Kidney (tissue), 14 donors: Measurements from ENCODE around the gene POLR1A. TPM values are rescaled to one million over a fixed set of nuclear protein-coding genes. Genes with fewer than 3 reads are reported as not detected.

Source experiments
- DNase-seq, 5 donors: peaks; one replicate each; pipeline ENCODE4 v3.0.0-alpha.2; 2013 to 2020
- FAIRE-seq: peaks from 2 replicates; lab custom pipeline; 2012; peaks lifted over from hg19 to GRCh38; lab: Jason Lieb, UNC
- H3K27ac ChIP-seq, 2 donors: one replicate each; pipeline ENCODE4 v1.7.0; 2013; ENCODE audit warnings: low read depth in 2 of 2, low read length in 2 of 2, inconsistent platforms in 1 of 2
- H3K27me3 ChIP-seq: one replicate; pipeline ENCODE4 v1.7.1; 2013; ENCODE audit warnings: low read length, inconsistent platforms; ENCODE audit not compliant: control insufficient read depth, insufficient read depth
- H3K36me3 ChIP-seq, 3 donors: one replicate each; pipeline versions ENCODE4 v1.7.0 to v1.7.1; 2013; ENCODE audit warnings: low read length in 3 of 3, control low read depth in 1 of 3, inconsistent platforms in 1 of 3; ENCODE audit not compliant: insufficient read depth in 3 of 3, control insufficient read depth in 2 of 3
- H3K4me1 ChIP-seq, 3 donors: one replicate each; pipeline versions ENCODE4 v1.7.0 to v1.7.1; 2013; ENCODE audit warnings: low read length in 3 of 3, inconsistent platforms in 1 of 3, low read depth in 1 of 3; ENCODE audit not compliant: control insufficient read depth in 2 of 3, insufficient read depth in 2 of 3
- H3K4me3 ChIP-seq, 3 donors: one replicate each; pipeline versions ENCODE4 v1.7.0 to v1.8.1; 2013; ENCODE audit warnings: low read length in 3 of 3, control low read depth in 1 of 3, inconsistent platforms in 1 of 3
- H3K9ac ChIP-seq, 3 donors: one replicate each; pipeline versions ENCODE4 v1.7.0 to v1.7.1; 2013; ENCODE audit warnings: low read length in 3 of 3, control low read depth in 1 of 3, inconsistent platforms in 1 of 3
- H3K9me3 ChIP-seq, 3 donors: one replicate each; pipeline versions ENCODE4 v1.7.0 to v1.7.1; 2013; ENCODE audit warnings: low read length in 3 of 3, control low read depth in 1 of 3, inconsistent platforms in 1 of 3; ENCODE audit not compliant: control insufficient read depth in 2 of 3, insufficient read depth in 1 of 3
- intact Hi-C: fragments of 100-400 bp; cut with DNase I; formaldehyde crosslinking; loops from one replicate; pipeline ENCODE4 v1.11.1; 2022
- polyA plus RNA-seq: library from polyadenylated mRNA; stranded (reverse); fragments of 350-450 nt; fragmentation: Illumina TruSeq; extraction: RNeasy Lipid Tissue Mini Kit (QIAGEN cat#74804); gene quantifications from one replicate; pipeline ENCODE4 v1.2.3, GENCODE V29; 2014; ENCODE audit warnings: low read depth, low replicate concordance; ENCODE audit not compliant: insufficient read depth
- total RNA-seq: library from RNA; stranded (reverse); fragmentation: NEBNext Ultra II Directional; extraction: Animal tissue kit (Norgen Biotek cat#: 25700); gene quantifications from one replicate; pipeline ENCODE4 v1.2.1, GENCODE V29; 2021
- TF ChIP-seq, protein P1 (sequence below): IDR thresholded peaks from 3 replicates; pipeline ENCODE4 v1.5.1; 2012; ENCODE audit warnings: mild to moderate bottlenecking, moderate library complexity, borderline replicate concordance; ENCODE audit not compliant: insufficient read depth; ENCODE audit errors: extremely low read depth
- donor health status: control.
- donor health status: control.
- donor health status: control.
- donor health status: control.
- donor health status: control.
- donor health status: DM: yes; HTN: yes; CAD: no.
- donor health status: Normal renal cell carcinoma (clear cell type).

POLR1A gene
- total and polyA plus RNA-seq, 2 donors from 2014 or later, result 3.4 to 33.7 TPM

DNA sequence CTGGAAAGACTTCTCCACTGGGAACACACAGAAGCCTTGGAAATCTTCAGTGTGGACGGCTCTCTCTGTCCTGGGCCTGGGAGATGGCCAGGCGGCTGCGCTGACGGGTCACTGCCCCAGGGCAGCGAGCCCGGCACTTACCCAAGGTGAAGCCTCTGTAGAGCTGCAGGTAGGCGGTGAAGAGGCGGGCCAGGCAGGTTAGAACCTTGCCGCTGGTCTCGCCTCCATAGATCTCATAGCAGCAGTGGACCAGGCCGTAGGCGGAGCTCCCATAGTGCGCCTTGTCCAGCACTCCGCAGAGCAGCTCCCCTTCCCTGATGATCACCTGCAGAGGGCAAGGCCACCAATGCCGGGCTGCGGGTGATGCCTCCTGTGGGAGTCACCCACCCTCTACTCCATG lies 53.0 kb downstream of the POLR1A start:
- Histone ChIP-seq H3K27me3 (no peaks in the 10 kb centered on the region), H3K27ac (no peak overlapping the region), H3K9me3 (no peaks in the 10 kb centered on the region), H3K4me1 (peaks cover 0 to 8% (median 0%) of the 10 kb centered on the region in 3 donors), H3K36me3 (peaks cover 4 to 20% (median 10%) of the 10 kb centered on the region in 3 donors), H3K4me3 (no peak overlapping the region), H3K9ac (no peak overlapping the region)
- TF ChIP-seq, protein P1, sequence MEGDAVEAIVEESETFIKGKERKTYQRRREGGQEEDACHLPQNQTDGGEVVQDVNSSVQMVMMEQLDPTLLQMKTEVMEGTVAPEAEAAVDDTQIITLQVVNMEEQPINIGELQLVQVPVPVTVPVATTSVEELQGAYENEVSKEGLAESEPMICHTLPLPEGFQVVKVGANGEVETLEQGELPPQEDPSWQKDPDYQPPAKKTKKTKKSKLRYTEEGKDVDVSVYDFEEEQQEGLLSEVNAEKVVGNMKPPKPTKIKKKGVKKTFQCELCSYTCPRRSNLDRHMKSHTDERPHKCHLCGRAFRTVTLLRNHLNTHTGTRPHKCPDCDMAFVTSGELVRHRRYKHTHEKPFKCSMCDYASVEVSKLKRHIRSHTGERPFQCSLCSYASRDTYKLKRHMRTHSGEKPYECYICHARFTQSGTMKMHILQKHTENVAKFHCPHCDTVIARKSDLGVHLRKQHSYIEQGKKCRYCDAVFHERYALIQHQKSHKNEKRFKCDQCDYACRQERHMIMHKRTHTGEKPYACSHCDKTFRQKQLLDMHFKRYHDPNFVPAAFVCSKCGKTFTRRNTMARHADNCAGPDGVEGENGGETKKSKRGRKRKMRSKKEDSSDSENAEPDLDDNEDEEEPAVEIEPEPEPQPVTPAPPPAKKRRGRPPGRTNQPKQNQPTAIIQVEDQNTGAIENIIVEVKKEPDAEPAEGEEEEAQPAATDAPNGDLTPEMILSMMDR, result no peak
- peak in 2 of 5 donors; percentile 6 to 59 for DNase-seq
- no peak for FAIRE-seq
- intact Hi-C loops, result no loop called here

DNA sequence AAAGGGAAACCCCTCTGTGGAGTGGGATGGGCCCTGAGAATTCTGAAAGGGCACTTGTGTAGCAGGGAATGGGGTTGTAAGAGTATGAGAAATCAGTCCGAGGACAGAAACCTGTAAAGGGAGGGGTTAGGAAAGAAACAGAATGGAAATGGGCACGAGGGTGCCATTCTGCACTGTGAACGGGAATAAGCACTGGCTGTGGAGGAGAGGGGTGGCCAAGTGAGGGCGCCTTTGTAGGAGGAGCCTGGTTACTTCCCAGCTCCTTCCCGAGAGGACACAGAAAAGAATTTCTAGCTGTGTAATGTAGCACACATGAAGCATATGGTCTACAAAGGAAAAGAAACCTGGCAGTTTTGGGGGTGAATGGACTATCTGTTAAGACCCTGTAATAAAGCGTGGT lies 53.4 kb downstream of the POLR1A start:
- Histone ChIP-seq H3K9me3 (no peaks in the 10 kb centered on the region), H3K4me3 (no peak overlapping the region), H3K27ac (no peak overlapping the region), H3K9ac (no peak overlapping the region), H3K36me3 (peaks cover 4 to 24% (median 12%) of the 10 kb centered on the region in 3 donors), H3K27me3 (no peaks in the 10 kb centered on the region), H3K4me1 (peaks cover 0 to 8% (median 0%) of the 10 kb centered on the region in 3 donors)
- peak in 1 of 5 donors; percentile 10 for DNase-seq
- intact Hi-C loops, result no loop called here
- no peak for FAIRE-seq
- TF ChIP-seq, protein P1, result no peak

DNA sequence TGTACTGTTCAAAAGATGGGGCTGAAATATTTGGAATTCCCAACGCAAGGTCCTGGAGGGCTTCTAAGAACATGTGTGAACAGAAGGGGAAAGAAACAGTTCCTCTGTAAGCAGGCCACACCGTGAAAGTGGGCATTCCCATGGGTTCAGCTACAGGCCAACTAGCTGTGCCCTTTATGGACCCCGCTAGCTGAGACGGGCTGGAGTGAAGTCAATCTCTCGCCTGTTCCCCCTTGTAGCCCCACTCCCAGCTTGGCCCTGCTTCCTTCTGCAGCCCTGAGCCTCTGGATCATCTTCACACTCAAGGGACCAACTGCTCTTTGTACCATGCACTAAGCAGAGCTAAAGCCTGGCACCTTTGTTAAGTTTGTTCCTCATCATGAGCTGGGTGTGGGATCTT lies 55.4 kb downstream of the POLR1A start:
- Histone ChIP-seq H3K9me3 (no peaks in the 10 kb centered on the region), H3K27me3 (no peaks in the 10 kb centered on the region), H3K36me3 (peaks cover 4 to 37% (median 19%) of the 10 kb centered on the region in 3 donors), H3K4me1 (peaks cover 0 to 8% (median 0%) of the 10 kb centered on the region in 3 donors), H3K9ac (no peak overlapping the region), H3K4me3 (no peak overlapping the region), H3K27ac (no peak overlapping the region)
- TF ChIP-seq, protein P1, result no peak
- DNase-seq (no peak), FAIRE-seq (no peak)
- intact Hi-C loops, result no loop called here

DNA sequence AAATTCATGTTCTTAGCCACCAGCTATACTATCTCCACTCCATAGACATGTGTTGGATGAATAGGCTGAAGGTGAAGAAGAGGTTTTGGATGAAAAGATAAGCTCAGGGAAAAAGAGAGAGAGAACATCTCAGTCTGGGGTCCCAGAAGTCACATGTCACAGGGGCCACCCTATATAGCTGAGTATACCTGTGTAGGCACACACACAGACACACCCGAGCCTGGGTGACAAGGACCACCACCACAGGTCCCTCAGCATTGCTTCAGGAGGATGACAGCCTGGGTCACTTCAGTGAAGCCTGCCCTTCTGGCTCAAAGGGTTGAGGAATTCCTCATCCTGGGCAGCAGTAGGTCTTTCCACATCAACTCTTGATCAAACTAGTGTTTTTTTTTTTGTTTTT lies 56.2 kb downstream of the POLR1A start:
- Histone ChIP-seq H3K9ac (no peak overlapping the region), H3K27ac (peak overlapping the region in 1 of 2 donors; percentile 29), H3K9me3 (no peaks in the 10 kb centered on the region), H3K4me3 (no peak overlapping the region), H3K27me3 (no peaks in the 10 kb centered on the region), H3K36me3 (peaks cover 6 to 45% (median 24%) of the 10 kb centered on the region in 3 donors), H3K4me1 (peaks cover 0 to 8% (median 0%) of the 10 kb centered on the region in 3 donors)
- intact Hi-C loops, result no loop called here
- TF ChIP-seq, protein P1, result no peak
- no peak for FAIRE-seq
- no peak for DNase-seq
